Embryonic facial prominence (tissue), 1 donor: ENCODE measurements around the gene KDR.

Source experiments
- DNase-seq: peaks from one replicate; pipeline ENCODE4 v3.0.0-alpha.2; 2016; ENCODE audit errors: extremely low spot score

Gene KDR

GRCh38 chr4:55123791-55124190 is 1.6 kb downstream of the KDR start:
- no peak for DNase-seq

DNA sequence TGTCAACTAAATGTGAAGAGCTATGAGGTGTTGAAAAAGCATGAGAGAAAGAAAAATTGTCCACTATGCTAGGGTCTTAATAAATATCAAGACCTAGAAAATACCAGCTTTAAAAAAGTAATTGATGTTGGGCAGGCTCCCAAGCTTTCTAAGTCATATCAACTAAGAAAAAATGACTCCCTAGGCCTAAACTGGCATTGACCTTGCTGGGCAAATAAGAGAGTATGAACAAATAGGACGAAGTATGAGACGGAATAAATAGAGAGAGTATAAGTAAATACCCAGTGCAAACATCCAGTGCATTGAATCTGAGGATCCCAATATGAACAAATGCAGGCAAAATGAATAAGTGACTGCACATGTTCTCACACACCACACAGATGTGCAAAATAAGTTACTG is 3.2 kb downstream of the KDR start:
- DNase-seq, result no peak

DNA sequence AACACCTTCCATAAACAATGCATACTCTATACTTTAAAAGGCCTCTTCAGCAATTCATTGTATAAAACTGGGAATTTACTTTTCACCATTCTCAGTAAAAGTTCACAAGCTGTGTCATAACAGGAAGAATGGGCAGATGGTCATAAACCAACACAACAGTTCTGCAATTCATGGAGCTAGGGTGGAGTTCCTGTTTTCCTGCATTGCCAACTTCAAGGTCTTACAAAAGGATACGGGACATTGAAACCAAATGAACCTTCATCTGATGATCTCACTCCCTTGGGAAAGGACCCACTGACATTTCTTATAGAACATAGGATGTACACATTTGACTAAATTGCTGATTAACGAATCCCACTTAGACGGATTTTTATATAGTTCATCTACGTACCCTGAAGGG is 4.1 kb downstream of the KDR start:
- DNase-seq, result no peak

DNA sequence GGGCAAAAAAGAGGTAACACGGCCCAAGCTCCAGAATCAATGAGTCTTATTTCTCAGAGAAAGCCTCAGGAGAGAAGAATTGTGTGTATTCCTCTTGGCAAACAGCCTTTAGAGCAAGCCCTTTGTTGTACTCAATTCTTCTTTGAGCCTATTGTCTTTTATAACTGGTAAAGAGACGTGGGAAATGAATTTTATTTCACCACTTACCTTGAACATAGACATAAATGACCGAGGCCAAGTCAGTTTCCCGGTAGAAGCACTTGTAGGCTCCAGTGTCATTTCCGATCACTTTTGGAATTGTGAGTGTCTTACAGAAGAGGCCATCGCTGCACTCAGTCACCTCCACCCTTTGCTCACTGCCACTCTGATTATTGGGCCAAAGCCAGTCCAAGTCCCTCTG is 7.0 kb downstream of the KDR start:
- DNase-seq, result no peak

DNA sequence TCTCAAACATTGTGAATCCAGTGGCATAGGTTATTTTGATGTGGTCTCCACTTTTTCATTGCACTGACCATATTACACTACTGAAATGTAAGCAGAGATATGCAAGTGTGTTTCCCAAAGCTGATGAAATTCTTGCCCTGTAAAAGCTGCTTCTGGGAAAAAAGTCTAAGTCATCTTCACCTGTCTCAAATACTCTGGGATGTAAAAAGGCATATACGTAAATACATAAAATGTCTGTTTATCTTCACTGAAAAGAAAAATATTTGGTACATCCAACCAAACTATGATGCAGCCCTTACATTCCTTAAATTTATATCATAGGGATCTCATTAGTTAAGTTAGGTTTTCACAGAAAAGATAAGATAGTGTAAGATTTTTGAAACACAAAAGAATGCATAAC is 7.9 kb downstream of the KDR start:
- no peak for DNase-seq

DNA sequence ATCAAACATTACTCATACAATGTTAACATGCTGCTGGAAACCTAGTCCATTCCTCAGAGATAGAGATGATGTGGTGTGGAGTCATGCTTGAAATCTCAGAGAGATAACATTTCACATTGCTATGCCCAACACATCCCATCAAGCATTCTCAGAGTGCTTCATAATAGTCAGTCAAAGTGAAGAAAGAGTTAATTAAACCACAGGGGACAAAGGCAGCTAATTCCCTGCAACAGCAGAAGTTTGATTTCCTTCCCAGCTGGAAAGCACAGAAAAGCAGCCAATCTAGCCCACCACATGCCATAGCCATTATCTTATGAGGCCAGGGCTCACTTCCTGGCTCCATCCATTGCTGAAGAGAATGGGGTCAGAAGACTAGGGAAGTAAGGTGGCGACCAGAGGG is 8.9 kb downstream of the KDR start:
- DNase-seq, result no peak

DNA sequence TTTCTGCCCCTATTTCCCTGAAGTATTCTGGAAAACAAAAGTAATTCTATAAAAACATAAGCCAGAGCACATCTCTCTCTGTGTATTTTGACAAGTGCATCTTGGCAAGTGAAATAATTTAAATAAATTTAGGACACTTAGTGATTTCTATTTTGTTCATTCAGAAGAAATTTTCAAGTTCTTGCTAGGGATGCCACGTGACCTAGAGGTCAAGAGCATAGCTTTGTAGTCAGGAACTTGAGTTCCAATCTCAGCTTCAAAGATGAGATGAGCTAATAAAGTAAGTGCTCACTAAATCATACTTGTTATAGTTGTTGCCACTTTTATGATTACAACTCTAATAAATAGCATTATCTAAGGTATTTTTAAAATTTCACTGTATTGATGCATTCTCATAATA is 13.8 kb downstream of the KDR start:
- no peak for DNase-seq

DNA sequence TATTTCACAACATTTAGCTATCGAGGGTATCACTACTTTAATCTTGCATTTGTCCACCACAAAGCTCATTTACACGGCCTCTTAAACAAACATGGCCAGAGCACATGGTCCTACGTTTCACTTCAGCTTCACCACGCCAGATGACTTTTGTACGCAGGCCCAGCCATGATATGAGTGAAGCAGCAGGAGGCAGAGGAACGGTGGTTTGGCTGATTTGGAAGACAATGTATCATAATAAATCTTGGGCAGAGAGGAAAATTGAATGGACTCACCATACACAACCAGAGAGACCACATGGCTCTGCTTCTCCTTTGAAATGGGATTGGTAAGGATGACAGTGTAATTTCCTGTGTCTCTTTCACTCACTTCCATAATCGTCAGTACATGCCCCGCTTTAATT is 15.3 kb downstream of the KDR start:
- DNase-seq, result no peak

DNA sequence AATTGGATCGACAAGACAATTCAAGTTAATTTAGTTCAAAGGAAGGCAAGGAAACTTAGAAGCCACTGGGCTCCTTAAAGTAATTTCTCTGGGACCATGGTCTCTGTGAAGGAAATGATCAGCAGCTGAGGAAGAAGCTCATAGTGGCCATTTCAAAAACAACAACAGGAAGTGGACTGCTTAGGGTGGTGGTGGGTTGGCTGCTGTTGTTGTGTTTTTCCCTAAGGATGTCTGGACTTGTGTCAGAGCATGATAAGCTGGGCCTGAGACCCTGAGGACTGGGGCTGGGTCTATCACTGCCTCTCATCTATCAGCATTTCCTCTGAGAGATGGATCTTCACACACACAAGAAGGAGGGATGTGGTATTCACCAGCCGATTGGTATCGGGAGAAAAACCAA is 18.3 kb downstream of the KDR start:
- no peak for DNase-seq

GRCh38 chr4:55103224-55103623 is 22.2 kb downstream of the KDR start:
- no peak for DNase-seq

DNA sequence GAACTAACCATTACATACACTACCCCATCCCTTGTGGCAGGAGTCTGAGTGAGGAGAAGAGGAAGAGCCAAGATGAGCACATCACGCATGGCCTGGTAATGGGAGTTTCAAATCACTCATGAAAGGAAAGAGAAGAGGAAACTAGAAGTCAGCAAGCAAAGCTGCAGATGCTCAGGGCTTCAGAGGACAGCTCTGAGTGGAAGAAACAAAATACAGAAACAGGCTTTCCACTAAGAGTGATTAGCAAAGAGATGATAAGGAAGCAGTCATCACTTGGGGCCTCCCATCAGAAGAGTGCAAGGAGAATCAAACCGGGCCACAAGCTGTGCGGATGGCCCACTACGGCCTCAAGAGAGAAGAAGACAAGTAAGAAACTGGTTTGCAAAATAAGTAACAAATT is 25.6 kb downstream of the KDR start:
- DNase-seq, result no peak

GRCh38 chr4:55098456-55099204 is 26.8 kb downstream of the KDR start:
- no peak for DNase-seq

- DNase-seq, result no peak
Measured at GRCh38 chr4:55096619-55097018, 28.8 kb downstream of the KDR start.

- DNase-seq, result no peak
Measured at GRCh38 chr4:55096045-55096444, 29.4 kb downstream of the KDR start.

GRCh38 chr4:55092504-55092903 is 32.9 kb downstream of the KDR start:
- no peak for DNase-seq

GRCh38 chr4:55089916-55090315 is 35.5 kb downstream of the KDR start:
- DNase-seq, result no peak

- DNase-seq, result no peak
Measured at GRCh38 chr4:55087913-55088260, 37.5 kb downstream of the KDR start.

DNA sequence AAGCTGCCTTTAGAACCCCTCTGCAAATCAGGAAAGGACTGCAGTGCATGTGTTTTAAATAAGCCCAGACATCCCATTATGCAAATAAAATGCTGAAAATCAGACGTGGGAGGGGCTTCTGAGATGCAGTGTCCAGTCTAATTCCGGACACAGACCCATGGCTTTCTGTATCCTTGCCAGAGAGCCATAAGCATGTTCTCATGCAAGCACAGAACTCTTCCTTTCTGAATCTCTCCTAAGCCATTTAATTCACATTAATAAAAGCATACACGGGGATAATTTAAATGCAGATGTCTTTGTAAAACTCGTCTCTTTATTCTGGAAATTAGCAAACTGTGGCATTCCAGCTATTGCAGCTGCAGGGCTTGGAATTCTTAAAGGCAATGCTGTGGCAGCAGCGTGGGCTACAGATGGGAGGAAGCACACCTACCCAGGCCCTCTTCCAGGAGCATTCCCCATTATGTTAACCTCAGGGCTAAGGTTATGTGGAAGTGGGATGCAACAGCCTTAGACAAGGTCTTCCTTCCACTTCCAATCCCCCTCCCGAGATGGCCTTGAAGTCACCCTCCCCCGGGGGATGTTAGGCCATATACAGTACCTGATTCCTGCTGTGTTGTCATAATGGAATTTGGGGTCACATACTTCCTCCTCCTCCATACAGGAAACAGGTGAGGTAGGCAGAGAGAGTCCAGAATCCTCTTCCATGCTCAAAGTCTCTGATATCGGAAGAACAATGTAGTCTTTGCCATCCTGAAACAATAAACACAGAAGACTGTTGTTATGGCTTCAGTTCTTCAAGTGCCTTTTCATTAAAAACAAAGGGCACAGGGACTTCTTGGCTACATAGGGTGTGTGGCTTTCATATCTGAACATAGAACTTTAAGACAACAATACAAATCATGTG is 38.1 kb downstream of the KDR start:
- DNase-seq, result no peak

GRCh38 chr4:55086578-55086977 is 38.8 kb downstream of the KDR start:
- no peak for DNase-seq

GRCh38 chr4:55083735-55084134 is 41.7 kb downstream of the KDR start:
- no peak for DNase-seq

DNA sequence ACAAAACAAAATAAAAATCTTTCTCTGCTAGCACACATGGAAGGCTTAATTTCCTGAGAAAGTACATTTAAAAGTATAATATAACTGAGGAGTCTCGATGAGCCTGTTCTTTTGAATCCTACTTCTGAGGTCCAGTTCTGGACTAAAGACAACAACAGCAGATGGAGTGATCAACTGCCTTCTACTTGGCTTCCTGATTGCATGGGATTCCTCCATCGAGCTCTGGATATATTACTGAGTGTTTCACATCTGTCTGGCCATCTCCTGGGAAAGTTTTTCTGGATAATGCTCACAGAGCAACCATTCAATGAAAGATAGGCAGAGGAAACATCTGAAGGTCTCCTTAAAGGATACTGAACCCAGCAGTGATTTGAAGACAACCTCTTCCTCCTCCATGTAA is 42.6 kb downstream of the KDR start:
- no peak for DNase-seq

DNA sequence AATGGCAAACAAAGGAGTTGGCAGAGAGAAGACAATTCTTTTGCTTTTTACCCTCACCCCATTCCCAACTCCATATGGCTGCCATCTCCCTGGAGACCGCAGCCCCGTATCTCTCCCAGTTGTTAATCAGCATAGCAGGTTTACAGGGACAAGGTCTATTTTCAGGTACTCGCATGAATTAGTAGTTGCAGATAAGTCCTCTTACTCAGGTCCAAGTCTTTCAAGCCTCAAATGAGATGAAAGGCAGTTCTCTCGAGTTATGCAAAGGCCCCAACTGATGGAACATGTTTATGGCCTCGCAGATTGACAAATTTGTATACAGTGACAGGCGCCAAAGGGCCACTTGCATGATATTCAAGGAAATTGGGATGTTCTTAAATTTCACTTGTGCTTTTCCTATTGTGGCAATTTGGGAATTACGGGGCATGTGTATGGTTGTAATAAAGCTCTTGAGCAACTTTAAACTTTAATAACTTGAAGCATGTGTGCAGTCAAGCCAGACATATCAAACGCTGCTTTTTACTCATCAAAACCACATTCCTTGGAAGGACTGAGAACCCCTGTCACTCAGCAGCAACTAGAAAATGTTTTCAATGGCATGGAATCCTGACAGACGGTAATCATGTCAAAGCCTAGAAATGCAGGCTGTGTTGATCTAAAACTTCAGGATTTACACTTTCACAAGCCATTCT is 45.1 kb downstream of the KDR start:
- no peak for DNase-seq
